NCI-H1048 (cell line): Measurements from ENCODE around the gene STAG3.
"Not testable (repeated sequence)": the region's sequence is repeated elsewhere in the genome, so short reads cannot be mapped to it uniquely, and the experiment has no call there.

Experiments used
- DNase-seq: peaks from one replicate; lab custom pipeline; 2025; lab: John Stamatoyannopoulos, UW

STAG3 gene

GRCh38 chr7:100173806-100174495, 3.8 kb upstream of the STAG3 start:
- DNase-seq: no peak

- no peak for DNase-seq
These were observed 3.1 kb upstream of the STAG3 start for GRCh38 chr7:100174582-100174981.

GRCh38 chr7:100175296-100175935, 2.3 kb upstream of the STAG3 start:
- DNase-seq: no peak

- DNase-seq: no peak
These were observed 1.3 kb upstream of the STAG3 start for GRCh38 chr7:100176096-100177044.

GRCh38 chr7:100180084-100180483, 2.4 kb downstream of the STAG3 start:
- not testable (repeated sequence) for DNase-seq

GRCh38 chr7:100182616-100183015, 4.9 kb downstream of the STAG3 start:
- DNase-seq: not testable (repeated sequence)

GRCh38 chr7:100183090-100183489, 5.4 kb downstream of the STAG3 start:
- not testable (repeated sequence) for DNase-seq

GRCh38 chr7:100185726-100186125, 8.0 kb downstream of the STAG3 start:
- no peak for DNase-seq

- no peak for DNase-seq
These were observed 11.3 kb downstream of the STAG3 start for GRCh38 chr7:100189061-100189460.

- DNase-seq: no peak
These were observed 12.5 kb downstream of the STAG3 start for GRCh38 chr7:100190048-100190711.

GRCh38 chr7:100191775-100192174, 14.1 kb downstream of the STAG3 start:
- DNase-seq: no peak

GRCh38 chr7:100192281-100192862, 14.7 kb downstream of the STAG3 start:
- not testable (repeated sequence) for DNase-seq

GRCh38 chr7:100192969-100193368, 15.3 kb downstream of the STAG3 start:
- DNase-seq: no peak

GRCh38 chr7:100195222-100195621, 17.5 kb downstream of the STAG3 start:
- no peak for DNase-seq

GRCh38 chr7:100195901-100196322, 18.2 kb downstream of the STAG3 start:
- not testable (repeated sequence) for DNase-seq

- no peak for DNase-seq
These were observed 20.5 kb downstream of the STAG3 start for GRCh38 chr7:100198266-100198665.

GRCh38 chr7:100200693-100201092, 23.0 kb downstream of the STAG3 start:
- no peak for DNase-seq

- DNase-seq: no peak
These were observed 26.7 kb downstream of the STAG3 start for GRCh38 chr7:100204454-100204853.

GRCh38 chr7:100208911-100209408, 31.2 kb downstream of the STAG3 start:
- no peak for DNase-seq

- no peak for DNase-seq
These were observed 31.8 kb downstream of the STAG3 start for GRCh38 chr7:100209493-100209892.

- no peak for DNase-seq
These were observed 33.1 kb downstream of the STAG3 start for GRCh38 chr7:100210805-100211204.
